Stimulated activated CD8-positive, alpha-beta memory T cell treated with anti-CD3 and anti-CD28 coated beads, Interleukin-7, amount 100 ng/mL, for 48 hours (primary cell): ENCODE data around the gene ID2.
A peak's percentile ranks its signal among the peaks of the same experiment; 100 is the strongest.

ENCODE experiments used
- DNase-seq, 2 donors: peaks; one replicate each; pipeline ENCODE4 v3.0.0-alpha.2; 2020; ENCODE audit warnings: low read depth in 1 of 2; ENCODE audit errors: extremely low read depth in 1 of 2

ID2 gene

GRCh38 chr2:8682719-8683667 lies 1.1 kb downstream of the ID2 start:
- DNase-seq = no peak

DNA sequence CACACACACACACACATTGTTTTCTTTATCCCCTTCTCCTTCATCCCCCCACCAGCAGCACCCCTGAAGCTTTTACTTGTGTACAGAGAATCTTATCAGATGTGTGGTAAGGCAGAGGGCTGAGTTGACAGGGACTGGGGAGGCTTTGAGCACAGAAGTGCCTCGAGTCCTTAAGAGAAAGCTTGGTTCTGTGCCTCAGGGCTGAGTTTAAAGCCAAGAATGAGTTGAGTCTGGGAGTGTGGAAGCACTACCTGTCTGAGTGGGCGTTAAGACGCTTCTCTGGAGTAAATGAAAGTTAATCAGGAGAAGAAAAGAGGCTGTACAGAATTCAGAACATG lies 2.7 kb downstream of the ID2 start:
- no peak for DNase-seq

DNA sequence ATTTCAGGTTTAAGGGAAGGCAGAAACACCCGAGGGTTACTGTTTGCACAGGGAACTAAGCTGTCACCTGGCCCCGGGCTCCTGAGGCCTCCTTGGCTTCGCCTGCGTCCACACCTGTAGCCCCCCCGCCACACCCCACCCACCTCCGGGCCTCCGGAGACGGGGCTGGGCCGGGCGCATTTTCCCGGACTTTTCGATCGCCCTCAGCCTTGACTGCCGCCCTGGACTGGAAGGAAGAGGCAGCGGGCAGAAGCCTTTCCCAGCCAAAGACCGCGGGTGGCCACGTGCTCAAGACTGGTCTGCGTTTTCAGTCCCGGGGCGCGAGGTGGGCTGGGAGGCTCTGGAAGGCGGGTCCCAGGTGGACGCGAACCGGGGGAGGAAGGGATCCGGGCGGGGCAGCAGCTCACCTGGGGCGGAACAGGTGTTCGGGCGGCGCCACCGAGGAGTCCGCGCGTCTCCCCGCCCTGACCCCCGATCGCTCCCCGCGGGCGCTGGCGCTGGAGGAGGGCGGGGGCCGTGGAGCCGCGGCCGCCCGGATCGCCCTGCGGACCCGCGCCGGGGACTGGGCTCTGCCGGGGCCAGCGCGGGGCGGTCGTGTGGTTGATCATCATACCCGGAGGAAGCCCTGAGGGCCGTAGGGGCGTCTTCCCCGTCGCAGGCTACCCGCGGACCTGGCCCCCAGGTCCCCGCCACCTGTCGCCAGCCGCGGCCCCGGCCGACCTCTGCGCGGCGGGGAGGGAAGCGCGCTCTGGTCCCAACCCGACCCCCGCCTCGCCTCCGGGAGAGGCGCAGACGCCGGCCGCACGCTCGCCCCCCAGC lies 3.2 kb downstream of the ID2 start:
- DNase-seq = no peak

GRCh38 chr2:8685697-8686358 lies 4.0 kb downstream of the ID2 start:
- DNase-seq = peak in 1 of 2 donors; percentile 65

DNA sequence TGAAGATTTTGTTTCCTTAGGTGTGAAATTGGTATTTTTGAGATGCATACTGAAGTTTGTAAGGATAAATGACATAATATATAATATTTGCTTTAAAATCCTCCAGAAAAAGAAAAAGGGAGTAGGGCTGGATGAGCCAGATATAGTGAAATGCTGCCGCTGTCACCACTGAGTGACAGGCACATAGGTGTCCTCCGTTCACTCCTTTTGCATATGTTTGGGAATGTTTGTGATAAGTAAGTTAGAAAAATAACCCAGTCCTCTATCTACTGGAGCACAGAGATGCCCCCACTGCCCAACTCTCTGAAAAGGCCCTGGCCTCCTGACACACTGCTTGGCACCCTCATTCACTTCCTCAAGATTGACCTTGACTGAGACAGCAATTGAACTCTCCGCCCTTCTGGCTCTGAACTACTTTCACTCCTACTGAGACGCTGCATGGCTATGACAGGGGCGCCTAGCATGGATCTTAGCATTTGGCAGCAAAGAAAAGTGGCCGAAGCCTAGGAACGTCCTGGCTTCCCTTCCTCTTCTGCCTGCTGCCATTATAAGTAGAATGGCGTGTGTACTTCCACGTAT lies 10.1 kb downstream of the ID2 start:
- DNase-seq = no peak

- no peak for DNase-seq
Observed at GRCh38 chr2:8692783-8693156, 10.9 kb downstream of the ID2 start.

DNA sequence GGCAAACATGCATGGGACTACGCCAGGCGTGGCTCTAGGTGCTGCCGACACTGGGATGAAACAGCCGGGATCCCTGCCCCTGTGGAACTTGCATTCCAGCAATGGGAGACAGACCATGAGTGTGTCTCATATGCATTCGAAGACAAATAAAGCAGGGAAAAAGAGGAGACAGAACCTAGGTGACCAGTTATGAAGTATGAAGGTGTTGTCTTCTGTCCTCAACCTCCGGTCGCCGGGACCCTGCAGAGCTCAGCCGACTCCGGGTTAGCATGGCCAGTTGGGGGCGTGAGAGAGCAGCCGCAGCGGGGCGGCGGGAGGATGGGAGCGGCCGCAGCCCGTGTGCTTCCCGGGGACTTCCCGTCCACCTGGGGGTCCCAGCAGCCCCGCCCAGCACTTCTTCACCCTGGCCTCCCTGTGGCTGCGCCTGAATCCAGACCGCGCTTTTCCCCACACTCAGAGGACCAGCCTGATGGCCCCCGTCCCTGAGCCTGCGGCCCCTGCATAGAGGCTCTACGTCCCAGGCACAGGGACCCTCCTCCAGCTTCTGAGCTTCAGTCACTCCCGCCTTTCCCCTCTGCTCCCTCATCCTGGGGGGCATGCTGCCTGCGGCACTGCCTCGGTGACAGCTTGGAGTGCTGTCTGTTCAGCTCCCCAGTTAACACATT lies 11.4 kb downstream of the ID2 start:
- DNase-seq = no peak

- DNase-seq = no peak
Observed at GRCh38 chr2:8694737-8695136, 12.9 kb downstream of the ID2 start.

GRCh38 chr2:8697190-8697589 lies 15.3 kb downstream of the ID2 start:
- no peak for DNase-seq

- DNase-seq = no peak
Observed at GRCh38 chr2:8699839-8700238, 18.0 kb downstream of the ID2 start.

- DNase-seq = no peak
Observed at GRCh38 chr2:8701681-8702379, 20.0 kb downstream of the ID2 start.

- no peak for DNase-seq
Observed at GRCh38 chr2:8704906-8705305, 23.1 kb downstream of the ID2 start.

DNA sequence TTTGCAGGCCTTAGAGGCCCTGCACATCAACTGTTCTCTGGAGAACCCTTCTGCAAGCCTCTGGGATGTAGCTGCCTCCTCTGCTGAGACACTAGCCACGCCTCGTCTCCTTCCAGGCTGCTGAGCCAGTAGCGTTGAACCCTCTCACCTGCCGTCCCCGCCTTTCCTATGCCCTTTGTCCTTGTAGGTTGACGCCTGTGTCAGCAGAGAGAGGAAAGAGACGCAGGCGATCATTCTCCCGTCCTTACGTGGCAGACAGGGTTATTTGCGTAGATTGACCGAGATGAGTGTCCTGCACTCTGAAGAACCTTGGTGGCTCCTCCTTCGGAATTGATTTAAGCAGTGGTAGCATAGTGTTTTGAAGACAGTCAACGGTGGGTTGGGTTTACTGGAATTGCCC lies 27.8 kb downstream of the ID2 start:
- no peak for DNase-seq

- DNase-seq = no peak
Observed at GRCh38 chr2:8710951-8711350, 29.1 kb downstream of the ID2 start.

- DNase-seq = no peak
Observed at GRCh38 chr2:8714283-8714682, 32.4 kb downstream of the ID2 start.

DNA sequence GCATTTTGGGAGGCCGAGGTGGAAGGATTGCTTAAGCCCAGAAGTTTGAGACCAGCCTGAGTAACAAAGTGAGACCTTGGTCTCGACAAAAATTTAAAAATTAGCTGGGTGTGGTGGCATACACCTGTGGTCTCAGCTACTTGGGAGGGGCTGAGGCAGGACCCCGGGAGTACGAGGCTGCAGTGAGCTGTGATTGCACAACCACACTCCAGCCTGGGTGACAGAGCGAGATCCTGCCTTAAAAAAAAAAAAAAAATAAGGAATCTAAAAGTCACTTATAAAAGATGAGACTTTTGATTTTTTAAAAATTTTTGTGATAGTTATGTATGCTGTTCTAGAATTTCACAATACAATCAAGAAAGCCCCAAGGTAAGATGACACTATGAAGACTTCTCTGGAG lies 33.1 kb downstream of the ID2 start:
- no peak for DNase-seq

- DNase-seq = no peak
Observed at GRCh38 chr2:8719528-8719927, 37.7 kb downstream of the ID2 start.

DNA sequence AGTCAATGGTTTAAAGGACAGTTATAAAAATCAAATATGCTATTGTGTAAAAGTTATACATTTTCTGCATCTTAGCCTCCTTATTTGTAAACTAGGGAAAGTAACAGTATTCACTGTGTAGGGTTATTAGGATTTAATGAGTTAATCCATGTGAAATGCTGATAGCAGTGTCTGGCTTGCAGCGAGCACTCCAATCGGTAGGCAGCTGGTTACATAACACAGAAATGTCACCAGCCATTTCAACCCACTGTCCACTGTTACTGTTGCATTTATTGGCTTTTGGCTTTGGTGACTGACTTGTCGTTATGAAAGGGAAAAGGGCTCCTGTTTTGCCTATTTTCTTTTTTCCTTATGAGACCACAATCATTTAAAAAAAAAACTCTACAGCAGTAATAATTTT lies 38.9 kb downstream of the ID2 start:
- no peak for DNase-seq

DNA sequence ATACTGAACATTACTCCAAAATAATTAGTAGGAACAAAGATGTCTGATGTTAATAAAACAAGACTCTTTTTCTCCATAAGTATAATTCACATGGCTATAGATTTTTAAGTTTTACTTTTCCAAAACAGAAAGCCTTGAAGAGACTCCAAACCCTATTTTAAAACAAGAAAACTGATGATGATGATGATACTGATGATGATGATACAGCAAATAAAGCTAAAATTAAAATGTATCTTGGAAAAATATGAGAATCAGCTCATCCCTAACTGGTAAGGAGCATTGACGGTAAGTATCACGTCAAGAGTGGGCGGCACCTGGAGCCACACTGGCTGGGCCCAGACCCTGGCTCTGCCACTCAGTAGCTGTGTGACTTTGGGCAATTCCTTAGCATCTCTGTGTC lies 39.6 kb downstream of the ID2 start:
- DNase-seq = no peak

GRCh38 chr2:8722986-8723385 lies 41.1 kb downstream of the ID2 start:
- no peak for DNase-seq
